Superior temporal gyrus (tissue), 1 donor: Measurements from ENCODE around the gene ETHE1.

Experiments
- DNase-seq: peaks from one replicate; pipeline ENCODE4 v3.0.0-alpha.2; 2016; ENCODE audit errors: extremely low spot score

Gene ETHE1, protein sequence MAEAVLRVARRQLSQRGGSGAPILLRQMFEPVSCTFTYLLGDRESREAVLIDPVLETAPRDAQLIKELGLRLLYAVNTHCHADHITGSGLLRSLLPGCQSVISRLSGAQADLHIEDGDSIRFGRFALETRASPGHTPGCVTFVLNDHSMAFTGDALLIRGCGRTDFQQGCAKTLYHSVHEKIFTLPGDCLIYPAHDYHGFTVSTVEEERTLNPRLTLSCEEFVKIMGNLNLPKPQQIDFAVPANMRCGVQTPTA

DNA sequence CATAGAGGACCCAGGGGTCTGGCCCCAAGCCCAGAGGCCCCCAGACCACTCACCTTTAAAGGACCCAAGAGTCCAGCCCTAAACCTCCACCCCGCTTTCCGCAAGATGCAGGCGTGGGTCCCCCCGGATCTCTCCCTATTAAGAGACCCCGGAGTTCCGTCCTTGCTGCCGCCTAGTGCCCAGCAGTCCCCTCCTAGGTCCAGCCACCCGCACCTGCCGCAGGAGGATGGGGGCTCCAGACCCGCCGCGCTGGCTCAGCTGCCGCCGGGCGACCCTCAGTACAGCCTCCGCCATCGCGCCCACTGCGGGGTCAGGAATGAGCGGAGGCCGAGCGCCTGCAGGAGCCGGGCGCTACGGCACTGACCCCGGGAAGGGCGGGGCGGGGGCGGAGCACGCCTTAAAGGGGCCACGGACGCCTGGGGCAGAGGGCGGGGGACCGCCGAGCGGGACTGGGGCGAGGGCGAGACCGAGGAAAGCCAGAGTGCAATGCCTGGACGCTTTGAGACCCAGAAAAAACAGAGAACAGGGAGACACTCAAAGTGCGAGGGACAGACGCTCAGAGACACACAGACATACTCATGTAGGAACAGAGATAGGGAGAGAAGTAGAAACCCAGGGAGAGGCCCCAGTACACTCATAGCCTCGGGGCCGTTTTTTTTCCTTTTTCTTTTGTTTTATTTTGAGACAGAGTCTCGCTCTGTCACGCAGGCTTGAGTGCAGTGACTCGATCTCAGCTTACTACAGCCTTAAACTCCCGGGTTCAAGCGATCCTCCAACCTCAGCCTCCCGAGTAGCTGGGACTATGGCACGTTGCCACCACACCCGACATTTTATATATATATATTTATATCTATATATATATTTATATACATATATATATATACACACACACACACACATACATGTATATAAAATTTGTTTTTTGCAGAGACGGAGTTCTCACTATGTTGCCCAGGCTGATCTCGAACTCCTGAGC is at the start of gene ETHE1:
Gene ETHE1 (minus strand): TSS at position 318 of the 976 bp plus-strand sequence. CDS start 24 bp downstream, at position 294.
- peak; percentile 66 for DNase-seq

DNA sequence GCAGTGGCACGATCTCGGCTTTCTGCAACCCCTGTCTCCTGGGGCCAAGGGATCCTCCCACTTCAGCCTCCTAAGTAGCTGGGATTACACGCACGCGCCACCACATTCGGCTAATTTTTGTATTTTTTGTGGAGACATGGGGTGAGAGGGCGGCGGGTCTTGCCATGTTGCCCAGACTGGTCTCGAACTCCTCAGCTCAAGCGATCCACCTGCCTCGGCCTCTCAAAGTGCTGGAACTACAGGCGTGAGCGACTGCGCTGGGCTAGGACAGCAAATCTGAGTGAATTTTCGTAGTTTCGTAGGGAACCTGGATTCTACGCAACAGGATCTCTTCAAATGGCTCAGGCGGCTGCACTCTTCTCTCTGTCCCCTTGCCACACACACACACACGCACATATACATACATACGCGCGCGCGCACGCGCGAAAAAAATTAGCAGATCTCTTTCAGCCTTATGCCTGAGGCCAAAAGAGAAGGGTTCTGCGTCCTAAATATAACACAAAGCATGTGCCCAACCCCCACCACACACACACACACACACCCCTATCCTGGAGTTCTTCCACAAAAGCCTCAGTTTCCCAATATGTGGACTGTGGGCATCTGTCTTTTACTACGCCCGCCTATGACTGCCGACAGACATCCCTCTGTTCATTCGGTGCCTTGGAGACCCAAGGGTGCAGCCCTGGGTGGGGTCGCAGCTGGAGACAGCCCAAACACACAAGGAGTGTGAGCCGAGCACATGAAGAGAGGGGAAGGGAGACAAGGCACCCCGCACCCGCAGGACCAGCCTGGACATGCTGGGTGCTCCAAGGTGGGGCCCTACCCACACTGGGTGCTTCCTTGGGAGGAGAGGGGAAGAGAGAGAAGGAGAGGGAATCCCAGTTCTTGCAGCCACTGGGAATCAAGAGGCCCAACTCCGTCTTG is 49.2 kb upstream of the ETHE1 start:
- DNase-seq, result no peak

DNA sequence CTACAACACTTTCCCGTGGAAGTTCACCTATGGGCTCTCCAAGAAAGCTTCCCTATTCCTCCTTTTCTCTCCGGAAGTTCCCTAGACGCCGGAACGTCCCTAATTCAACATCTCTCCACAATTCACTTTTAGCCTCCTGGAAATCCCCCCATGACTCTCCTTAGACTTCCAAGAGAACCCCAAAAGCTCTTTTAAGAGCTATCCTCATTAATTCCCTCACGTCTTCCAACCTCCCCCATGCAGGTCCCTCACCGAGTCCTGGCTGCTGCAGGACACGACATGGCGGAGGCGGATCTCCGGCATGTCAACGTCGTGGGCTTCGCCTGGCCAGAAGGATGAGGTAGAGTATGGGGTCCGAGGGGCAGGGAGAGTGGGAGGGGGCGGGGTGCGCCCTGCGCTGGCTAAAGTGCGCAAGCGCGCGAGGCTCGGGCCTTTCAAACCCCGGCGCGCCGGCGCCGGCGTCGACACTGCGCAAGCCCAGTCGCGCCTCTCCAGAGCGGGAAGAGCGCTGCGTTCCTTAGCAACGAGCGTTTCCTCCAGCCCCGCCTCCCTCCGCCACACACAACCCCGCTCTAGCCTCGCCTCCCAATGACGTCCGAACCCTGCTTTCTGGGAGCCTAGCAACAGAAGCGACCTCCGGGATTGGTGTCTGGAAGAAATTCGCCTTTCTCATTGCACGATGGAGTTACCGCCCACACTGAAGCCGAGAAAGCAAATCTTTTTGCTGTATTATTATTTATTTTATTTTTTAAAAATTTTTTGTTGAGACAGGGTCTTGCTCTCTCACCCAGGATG is 48.4 kb upstream of the ETHE1 start, which contains the start of the genes PINLYP and XRCC1:
Gene PINLYP (plus strand): TSS at position 646 of the 795 bp plus-strand sequence. CDS start 1,391 bp downstream, outside the sequence.
Gene XRCC1 (minus strand): TSS at position 372 of the 795 bp plus-strand sequence. CDS start 69 bp downstream, at position 303.
- DNase-seq, result peak; percentile 99

DNA sequence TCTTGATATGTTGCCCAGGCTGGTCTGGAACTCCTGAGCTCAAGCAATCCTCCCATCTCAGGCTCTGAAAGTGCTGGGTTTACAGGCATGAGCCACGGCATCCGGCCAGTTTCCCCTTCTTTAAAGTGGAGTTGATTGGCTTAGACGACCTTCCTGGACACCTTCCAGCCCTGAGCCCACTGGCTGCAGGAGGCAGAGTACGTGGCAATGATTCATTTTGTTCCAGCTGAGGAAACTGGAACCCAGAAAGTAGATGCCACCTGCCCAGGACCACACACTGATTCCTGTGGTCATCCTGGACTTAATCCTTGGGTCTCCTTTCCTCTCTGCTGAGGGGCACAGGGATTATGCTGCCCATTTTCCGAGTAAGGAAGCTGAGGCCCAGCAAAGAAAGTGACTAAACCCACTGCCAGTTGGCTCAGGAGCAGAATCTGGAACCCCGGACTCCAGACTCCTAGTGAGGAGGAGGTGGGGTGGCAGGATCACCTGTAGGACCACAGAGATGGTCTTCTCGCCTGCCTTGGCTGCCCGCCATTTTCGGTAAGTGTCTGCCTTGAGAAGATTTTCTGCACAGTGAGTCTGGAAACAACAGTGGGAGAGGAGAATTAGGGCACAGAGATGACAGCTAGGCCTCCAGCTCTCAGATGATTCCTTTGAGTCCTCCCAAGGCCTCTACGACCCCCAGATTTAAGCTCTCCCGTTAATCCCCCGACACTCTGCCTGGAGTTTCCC is 47.6 kb upstream of the ETHE1 start:
- no peak for DNase-seq

DNA sequence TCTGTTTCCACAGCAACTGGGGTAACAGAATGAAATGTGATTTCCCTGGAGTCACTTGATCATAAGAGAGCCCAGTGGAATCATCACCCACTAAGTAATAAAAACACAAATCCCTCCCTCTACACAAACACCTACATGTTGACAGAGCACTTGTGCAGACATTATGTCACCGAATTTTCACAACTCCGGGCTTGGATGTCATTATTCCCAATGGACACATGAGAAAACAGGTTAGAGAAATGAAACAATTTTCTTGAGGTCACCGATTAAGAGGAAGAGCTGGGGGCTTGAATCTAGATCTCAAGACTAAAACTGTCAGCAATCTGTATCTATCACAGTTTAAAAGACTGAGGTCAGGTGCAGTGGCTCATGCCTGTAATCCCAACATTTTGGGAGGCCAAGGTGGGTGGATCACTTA is 45.2 kb upstream of the ETHE1 start:
- no peak for DNase-seq

DNA sequence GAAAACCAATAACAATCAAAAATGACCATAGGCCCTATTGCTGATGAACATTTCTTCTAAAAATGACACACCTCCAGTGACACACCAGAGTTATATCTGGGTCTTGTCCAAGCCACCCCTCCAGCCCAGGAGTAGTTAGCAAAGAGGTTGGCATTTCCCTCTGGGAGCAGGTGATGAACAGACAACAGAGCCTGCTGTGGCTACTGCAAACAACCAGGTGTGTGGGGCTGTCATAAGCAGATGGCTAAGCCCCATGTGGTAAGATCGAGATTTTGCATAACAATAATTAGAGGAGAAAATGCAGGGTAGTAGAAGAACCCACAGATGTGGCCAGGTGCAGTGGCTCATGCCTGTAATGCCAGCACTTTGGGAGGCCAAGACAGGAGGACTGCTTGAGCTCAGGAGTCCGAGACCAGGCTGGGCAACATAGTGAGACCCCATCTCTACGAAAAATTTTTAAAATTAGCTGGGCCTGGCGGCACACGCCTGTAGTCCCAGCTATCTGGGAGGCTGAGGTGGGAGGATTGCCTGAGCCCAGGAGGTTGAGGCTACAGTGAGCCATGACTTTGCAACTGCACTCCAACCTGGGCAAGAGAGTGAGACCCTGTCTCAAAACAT is 43.3 kb upstream of the ETHE1 start:
- DNase-seq, result no peak

DNA sequence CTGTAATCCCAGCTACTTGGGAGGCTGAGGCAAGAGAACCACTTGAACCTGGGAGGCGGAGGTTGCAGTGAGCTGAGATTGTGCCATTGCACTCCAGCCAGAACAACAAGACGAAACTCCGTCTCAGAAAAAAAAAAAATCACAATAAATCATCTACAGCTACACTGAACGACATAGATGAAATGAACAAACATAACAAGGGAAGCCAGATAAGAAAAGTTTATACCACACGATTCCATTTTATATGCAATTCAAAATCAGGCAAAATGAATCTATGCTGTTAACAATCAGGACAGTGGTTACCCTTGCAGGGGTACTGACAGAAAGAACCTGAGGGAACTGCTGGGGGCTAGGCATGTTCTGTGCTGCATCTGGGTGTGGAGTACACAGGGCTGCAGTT is 42.7 kb upstream of the ETHE1 start:
- no peak for DNase-seq

DNA sequence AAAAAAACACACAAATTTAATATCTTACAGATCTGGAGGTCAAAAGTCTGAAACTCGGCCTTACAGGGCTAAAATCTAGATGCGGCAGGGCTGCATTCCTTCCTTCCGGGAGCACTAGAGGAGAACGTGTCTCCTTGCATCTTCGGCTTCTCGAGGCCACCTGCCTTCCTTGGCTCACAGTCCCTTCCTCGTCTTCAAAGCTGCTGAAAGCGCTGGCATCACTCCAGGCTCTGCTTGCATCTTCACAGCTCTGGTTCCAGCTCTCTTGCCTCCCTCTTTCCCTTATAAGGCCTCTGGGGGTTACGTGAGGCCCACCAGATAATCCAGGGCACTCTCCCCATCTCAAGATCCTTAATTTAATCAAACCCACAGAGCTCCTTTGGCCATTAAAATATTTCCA is 37.8 kb upstream of the ETHE1 start:
- DNase-seq, result peak; percentile 41

DNA sequence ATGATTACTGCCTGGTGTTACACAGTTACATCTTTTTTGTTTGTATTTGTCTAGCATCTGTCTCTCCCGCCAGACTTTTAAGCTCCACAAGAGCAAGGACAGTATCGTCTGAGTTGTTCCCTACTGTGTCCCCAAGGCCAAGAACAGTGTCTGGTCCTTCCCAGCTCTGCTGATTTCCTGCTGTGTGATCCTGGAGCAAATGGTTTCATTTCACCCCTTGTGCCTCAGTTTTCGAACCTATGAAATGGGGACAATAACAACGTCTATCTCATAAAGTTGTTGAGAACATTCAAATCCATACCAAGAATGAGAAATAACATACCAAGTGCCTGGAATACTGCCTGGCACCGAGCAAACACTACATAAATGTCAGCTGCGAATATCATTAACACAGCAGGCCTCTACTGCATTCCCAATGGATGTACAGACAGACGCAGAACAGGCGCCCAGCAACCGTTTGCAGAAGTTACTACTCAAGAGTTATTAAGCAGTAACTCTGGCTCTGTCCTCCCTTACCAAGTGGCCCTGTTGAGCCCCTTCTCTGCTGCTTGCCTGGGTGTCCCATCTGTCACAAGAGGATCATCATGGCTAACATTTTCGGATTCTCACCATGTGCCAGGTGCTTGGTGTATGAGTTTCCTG is 36.9 kb upstream of the ETHE1 start:
- DNase-seq, result no peak

DNA sequence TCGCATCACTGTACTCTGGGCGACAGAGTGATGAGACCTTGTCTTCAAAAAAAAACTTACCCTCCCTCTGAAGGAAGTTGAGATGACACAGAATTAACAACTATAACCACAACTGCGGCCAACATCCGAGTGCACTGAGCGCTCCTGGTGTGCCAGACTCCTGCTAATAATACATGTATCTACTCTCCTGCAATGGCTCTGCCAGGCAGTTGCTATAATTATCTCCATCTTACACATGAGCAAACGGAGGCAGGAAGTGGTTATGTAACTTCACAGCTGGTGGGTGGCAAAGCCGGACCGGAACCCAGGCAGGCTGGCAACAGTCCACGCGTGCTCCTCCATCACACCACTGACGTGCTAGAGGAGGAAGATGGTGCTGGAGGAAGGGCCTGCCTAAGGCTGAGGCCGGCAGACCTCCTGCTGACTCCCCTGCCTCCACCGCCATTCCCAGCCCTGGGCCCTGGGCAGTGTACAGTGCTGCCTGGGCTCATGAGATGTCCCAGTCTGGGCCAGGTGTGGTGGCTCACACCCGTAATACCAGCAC is 35.8 kb upstream of the ETHE1 start:
- DNase-seq, result peak; percentile 84

DNA sequence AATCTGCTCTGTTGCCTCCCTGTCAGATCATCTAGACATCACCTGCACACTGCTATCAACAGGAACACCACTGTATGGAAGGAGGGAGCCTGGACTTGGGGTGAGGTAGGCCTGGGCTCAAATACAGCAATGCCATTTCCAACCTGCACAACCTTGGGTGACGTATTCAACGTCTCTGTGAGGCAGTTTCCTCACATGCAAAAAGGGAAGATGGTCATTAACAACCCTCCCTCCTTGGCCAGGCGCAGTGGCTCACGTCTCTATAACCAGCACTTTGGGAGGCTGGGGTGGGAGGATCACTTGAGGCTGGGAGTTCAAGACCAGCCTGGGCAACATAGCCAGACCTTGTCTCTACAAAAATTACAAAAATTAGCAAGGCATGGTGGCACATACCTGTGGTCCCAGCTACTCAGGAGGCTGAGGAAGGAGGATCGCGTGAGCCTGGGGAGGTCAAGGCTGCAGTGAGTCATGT is 35.3 kb upstream of the ETHE1 start:
- no peak for DNase-seq

DNA sequence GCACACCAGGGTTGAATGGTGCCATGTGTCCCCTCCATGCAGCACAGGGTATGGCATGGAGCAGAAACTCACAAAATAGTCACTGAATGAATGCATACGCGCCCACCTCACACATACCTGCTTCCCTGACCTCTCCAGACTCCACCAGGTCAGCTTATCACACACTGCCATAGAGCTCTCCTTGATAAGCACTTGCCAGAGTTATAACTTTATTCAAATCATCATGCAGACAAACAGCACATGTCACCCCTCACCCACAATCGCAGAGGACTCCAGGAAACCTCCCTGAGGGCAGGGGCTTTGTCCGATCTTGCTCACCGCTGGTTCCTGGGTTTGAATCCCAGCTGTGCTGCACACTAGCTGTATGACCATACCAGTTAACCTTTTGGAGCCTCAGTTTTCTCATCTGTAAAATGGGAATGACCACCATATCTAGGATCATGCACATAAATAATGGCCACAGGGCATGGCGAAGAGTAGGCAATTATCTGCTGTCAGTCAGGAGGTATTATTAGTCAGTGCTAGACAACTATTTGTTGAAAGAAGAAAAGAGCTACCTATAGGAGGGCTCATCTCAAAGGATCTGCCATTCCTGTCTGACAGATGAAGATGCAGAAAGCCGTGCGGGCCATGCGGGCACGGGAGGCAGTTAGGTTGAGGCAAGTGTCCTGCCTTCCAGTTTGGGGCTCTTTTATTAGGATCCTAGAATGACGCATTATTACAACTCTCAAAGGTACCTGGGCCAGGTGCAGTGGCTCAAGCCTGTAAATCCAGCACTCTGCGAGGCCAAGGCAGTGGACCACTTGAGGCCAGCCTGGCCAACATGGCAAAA is 34.4 kb upstream of the ETHE1 start:
- no peak for DNase-seq

DNA sequence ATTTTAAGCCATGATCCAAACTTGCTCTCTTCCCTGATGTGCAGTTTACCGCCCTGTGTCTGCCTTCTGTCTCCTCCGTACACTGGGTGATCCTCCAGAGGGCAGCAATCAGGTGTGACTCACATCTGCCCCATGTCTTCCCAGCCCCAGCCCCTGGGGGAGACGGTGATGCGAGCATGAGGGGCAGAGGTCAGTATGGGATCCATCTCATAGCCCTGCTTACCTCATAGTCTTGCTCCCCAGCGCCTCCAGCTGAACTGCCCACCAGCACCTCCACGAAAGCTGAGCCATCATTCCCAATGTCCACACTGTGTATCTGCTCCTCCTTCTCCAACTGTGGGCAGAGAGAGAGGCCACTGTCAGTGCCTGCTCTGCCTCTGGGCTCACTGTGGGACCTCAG is 33.7 kb upstream of the ETHE1 start:
- no peak for DNase-seq

DNA sequence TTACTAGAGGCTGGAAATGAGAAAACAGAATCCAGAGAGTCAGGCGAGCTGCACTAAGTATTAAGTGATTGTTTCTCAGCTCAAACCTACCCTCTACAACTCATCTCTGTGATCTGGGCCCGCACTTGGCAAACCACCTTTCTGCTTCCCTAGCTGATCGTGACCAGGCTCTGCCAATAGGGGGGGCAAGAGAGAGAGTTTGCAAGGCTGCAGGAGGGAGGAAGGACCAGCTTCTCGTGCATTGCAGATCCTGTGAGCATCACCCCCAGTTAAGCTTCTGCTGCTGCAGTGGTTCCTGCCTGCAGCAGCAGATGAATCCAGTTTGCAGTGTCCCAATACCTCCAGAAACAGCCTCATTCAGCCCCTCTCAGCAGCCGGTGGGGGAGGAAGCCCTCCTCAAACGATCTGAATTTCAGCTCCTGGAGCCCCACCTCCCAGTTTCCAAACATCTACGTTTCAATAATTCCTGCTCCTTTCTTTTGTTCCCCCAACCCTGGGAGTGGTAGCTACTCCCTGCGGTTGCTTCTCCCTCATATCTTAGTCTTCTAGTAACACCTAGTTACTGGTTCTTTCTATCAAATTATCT is 28.3 kb upstream of the ETHE1 start:
- DNase-seq, result peak; percentile 87

DNA sequence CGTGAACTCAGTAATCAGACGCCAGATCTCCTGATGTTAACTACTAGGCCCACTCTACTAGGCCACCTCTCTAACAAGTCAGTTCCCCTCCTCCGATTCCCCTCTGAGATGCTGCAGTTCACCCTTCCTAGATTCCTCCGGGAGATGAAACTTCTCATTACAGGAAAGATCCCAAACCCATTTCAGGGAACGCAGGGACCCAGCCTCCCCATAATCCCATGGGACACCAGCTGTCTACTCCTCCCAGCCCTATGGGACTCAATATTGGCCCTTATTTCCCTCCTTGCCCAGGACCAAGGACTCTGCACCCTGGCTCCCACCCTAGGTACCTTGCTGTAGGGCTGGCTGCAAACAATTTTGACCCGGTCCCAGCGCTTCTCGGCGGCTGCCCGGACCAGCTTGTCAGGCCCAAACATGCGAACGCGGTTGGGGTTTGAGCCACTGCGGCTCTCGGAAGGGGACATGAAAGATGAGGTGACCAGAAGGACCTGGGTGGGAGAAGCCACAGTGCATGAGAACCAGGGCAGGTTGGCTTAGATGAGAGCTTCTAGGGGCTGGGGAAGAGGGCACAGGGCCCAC is 27.4 kb upstream of the ETHE1 start:
- DNase-seq, result no peak

DNA sequence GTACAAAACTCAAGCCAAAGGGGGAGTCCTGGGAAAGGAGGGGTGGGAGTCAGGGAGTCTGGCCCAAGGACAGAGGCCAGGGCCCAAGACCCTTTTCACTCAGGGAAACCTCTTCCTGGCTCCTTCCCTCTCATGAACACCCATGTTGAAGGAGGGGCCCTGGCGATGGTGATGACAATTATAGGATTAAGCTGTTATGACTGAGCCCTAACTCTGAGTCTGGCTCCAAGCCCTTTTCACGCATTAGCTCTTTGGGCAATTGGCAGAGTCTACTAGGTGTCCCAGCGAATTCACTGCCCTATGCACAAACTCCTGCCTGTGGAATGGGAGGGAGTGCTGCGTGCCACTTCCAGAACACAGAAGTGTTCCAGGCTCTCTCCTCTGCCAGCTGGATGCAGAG is 26.7 kb upstream of the ETHE1 start:
- DNase-seq, result no peak

DNA sequence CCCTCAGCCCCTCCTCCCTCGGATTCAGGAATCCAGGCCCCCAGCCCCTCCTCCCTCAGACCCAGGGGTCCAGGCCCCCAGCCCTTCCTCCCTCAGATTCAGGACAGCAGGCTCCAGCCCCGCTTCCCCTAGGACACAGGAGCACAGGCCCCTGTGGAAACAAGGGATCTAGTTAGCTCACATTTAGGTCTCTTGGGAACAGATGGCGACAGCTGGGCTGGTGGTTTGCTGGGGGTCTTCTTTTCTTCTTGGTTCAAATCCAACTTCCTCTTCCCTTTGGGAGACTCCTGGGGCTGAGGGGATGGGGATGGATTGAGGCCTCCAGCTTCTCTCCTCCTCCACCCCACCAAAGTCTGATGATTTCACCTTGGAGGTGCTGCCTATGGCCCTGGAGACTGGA is 25.6 kb upstream of the ETHE1 start:
- DNase-seq, result no peak
